GM12874 (cell line): ENCODE data around the gene AZU1.

Source experiments
- TF ChIP-seq, protein P1 (sequence below): IDR thresholded peaks from 2 replicates; pipeline ENCODE4 v1.5.1; 2011; ENCODE audit warnings: low read depth, mild to moderate bottlenecking, control low read depth, low read length, moderate library complexity; ENCODE audit not compliant: insufficient read depth

The AZU1 gene

DNA sequence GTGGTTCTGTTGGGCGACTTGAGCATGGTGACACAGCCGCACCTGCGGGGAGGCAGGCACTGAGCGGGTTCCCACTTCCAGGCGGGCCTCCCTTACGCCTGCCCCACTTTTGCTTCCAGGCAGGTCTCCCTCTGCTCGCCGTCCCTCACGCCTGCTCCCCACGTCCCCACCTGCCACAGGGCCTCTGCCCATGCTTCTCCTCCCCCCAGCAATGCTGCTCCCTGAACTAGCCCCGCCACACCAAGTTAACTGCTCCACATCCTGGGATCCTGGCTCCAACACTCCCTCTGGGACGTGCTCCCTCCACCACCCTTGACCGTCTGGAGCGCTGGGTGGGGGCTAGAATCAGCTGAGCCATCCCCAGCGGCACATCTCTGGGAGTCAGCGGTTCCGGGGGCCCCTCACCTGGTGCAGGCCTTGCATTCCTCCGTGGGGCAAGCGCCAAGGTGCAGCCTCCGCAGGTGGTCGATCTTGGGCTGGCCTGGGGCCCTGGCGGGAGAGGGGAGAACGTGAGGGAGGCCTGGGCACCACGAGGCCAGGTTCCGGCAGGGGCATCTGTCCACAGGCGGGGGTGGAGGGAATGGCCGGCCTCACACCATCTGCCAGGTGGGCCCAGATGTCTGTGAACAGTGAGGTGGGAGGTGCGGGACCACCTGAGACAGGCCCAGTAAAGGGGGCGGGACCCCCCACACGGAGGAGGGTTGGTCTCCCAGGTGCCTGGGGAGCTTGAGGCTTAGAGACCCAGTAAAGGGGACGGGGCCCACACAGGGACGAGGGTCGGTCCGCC lies 41.0 kb downstream of the AZU1 start:
- TF ChIP-seq, protein P1, sequence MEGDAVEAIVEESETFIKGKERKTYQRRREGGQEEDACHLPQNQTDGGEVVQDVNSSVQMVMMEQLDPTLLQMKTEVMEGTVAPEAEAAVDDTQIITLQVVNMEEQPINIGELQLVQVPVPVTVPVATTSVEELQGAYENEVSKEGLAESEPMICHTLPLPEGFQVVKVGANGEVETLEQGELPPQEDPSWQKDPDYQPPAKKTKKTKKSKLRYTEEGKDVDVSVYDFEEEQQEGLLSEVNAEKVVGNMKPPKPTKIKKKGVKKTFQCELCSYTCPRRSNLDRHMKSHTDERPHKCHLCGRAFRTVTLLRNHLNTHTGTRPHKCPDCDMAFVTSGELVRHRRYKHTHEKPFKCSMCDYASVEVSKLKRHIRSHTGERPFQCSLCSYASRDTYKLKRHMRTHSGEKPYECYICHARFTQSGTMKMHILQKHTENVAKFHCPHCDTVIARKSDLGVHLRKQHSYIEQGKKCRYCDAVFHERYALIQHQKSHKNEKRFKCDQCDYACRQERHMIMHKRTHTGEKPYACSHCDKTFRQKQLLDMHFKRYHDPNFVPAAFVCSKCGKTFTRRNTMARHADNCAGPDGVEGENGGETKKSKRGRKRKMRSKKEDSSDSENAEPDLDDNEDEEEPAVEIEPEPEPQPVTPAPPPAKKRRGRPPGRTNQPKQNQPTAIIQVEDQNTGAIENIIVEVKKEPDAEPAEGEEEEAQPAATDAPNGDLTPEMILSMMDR, result no peak

DNA sequence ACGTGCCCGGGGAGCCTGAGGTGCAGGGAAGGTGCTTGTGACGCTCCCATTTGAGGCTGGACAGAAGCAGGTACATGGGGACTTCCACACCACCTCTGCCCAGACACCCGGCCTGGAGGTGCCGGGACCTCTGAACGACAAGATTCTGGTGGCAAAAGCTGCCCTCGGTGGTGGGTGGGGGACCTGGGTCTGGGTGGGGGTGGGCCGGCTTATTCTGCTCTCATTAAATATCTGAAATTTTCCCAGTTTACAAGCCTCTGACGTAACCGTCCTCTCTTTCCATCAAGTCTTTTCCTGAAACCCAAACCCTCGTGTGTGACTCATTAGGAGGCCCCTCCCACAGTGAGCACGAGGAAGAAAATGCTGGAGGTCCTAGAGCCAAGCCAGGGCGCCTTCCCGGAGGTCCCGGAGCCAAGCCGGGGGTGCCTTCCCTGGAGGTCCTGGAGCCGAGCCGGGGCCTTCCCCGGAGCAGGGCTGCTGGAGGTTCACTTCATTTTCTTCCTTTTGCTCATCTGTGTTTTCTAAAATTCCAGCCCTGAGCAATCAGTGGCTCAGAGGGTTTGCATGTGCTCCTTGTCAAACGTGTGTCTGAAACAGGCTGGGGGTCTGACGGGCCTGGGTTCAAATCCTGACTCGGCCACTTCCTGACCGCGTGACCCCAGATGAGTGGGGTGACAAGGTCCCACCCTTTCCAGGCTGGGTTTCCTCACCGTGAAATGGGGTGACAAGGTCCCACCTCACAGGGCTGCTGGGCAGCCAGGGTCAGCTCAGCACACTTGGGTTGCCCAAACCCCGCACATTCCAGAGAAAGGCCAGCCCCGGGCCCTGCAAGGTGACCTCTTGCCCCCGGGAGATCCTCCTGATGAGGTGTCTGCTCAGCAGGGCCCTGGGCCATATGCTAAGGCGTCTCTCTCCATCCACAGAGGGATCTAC lies 41.9 kb downstream of the AZU1 start:
- TF ChIP-seq, protein P1, result no peak

DNA sequence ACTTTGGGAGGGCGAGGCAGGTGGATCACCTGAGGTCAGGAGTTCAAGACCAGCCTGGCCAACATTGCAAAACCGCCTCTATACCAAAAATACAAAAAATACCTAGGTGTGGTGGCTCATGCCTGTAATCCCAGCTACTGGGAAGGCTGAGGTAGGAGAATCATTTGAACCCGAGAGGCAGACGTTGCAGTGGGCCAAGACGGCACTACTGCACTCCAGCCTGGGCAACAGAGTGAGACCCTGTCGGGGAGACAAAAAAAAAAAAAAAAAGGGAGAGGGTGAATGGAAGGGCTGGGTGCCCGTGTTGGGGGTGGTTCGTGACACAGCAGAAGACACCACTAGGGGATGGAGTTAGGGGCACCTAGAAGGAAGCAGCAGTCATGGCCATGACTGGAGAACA lies 42.7 kb downstream of the AZU1 start:
- TF ChIP-seq, protein P1, result no peak

DNA sequence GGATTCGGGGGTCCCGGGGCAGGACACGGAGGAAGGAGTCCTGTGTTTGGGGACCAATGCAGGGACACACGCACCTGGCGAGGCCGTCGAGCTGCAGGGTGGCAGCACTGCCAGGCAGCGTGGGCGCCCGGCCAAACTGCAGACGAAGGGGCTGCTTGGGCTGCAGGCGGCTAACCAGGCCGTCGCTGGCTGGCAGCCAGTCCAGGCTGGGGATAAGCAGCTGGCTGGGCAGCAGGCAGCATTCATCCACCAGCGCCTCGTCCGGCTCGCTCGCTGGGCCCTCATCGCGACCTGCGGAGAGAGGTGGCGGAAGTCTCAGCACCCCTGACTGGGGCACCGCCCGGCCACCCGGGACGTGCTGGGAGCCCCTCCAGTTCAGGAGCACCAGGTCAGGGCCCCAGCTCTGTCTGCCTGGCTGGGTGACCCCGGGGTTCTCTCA lies 43.3 kb downstream of the AZU1 start:
- TF ChIP-seq, protein P1, result no peak

DNA sequence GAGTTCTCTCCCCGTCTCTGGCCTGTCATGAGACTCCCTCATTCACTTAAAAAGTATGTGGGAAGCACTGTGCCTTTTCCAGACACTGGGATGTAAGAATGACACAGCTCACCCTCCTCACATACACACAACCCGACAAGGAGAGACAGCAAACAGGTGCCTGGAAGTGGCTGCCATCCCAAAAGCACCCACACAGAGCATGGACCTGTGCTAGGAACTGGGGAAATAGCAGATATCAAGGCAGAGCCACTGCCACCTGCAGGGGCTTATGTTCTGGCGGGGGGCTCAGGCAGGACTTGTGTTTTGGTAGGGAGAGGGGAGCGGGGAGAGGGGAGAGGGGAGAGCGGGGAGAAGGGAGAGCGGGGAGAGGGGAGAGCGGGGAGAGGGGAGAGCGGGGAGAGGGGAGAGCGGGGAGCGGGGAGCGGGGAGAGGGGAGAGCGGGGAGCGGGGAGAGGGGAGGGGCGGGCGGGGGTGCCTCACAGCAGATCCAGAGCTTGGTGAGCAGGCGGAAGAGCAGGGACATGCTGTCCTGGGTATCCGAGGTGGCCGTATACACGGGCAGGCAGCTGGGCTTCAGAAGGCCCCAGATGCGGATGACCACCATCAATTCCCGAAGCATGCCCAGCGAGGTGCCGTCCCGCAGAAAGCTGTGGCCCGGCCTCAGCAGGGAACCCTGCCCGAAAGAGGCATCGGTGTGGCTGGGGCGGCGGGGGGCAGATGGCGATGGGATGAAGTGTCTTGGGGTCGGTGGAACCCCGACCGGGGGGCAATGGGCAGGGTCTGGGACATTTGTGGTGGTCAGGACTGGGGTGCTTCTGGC lies 44.0 kb downstream of the AZU1 start:
- TF ChIP-seq, protein P1, result no peak

DNA sequence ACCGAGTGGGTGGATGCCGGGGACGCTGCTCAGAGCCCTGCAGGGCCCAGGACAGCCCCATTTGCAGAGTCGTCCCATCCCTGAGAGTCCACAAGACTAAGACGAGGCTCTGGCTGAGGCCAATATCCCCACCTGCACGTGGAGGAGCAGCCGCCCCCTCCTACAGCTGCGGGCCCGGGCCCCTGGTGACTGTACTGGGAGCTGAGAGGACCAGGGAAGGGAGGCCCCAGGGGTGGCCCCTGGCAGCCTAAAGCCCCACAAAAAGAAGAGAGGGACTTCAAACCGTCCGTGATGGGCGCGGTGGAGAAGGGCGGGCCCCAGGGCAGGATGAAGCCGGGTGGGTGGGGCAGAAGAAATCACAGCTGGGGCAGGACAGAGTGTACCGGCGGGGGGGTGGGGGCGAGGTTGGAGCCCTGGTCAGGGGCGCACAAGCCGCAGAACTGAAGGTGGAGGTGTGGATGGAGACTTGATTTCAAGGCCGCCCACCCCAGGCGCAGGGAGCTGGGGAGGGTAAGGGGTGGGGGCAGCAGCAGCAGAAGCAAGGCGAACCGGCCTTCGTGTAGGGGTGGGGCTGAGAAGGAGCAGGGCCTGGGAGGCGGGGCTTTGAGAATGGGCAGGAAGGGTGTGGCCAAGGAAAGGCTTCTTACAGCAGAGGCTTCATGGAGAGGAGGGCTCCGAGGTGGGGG lies 44.8 kb downstream of the AZU1 start:
- TF ChIP-seq, protein P1, result no peak
